ENCODE data around the gene GRIK3. TPM values are rescaled to one million over a fixed set of nuclear protein-coding genes. Genes with fewer than 3 reads are reported as not detected.

The GRIK3 gene
- total RNA-seq, 1 donor from 2014 or later, result not detected

GRCh38 chr1:36948147-36948546, 86.2 kb downstream of the GRIK3 start:
- Mint-ChIP-seq H3K27me3 (ENCODE audit: low read depth) (peaks cover 51% of the 10 kb centered on the region), H3K27ac (no peak overlapping the region), H3K4me1 (no peaks in the 10 kb centered on the region)

GRCh38 chr1:36947384-36947783, 86.9 kb downstream of the GRIK3 start:
- H3K4me3 Mint-ChIP-seq, result no peak overlapping the region
- H3K27me3 Mint-ChIP-seq (ENCODE audit: low read depth), result peaks cover 47% of the 10 kb centered on the region
- H3K9me3 Mint-ChIP-seq, result no peaks in the 10 kb centered on the region
- TF ChIP-seq CTCF (IDR thresholded peaks at IDR 0.05; ENCODE audit: unreplicated experiment), result no peak
- H3K4me1 Mint-ChIP-seq, result no peaks in the 10 kb centered on the region
- no peak for DNase-seq (ENCODE audit: low spot score in 2 of 2, unreplicated experiment in 2 of 2)
- H3K27ac Mint-ChIP-seq, result no peak overlapping the region
- H3K36me3 Mint-ChIP-seq, result no peaks in the 10 kb centered on the region

More at GRCh38 chr1:36948147-36948546, 86.2 kb downstream of the GRIK3 start:
- Mint-ChIP-seq H3K9me3 (no peaks in the 10 kb centered on the region), H3K4me3 (no peak overlapping the region), H3K36me3 (no peaks in the 10 kb centered on the region)
- TF ChIP-seq CTCF (IDR thresholded peaks at IDR 0.05; ENCODE audit: unreplicated experiment), result no peak
- no peak for DNase-seq (ENCODE audit: low spot score in 2 of 2, unreplicated experiment in 2 of 2)

GRCh38 chr1:36944883-36945282, 89.4 kb downstream of the GRIK3 start:
- Mint-ChIP-seq H3K4me3 (no peak overlapping the region), H3K4me1 (no peaks in the 10 kb centered on the region), H3K27me3 (ENCODE audit: low read depth) (peaks cover 48% of the 10 kb centered on the region), H3K27ac (no peak overlapping the region), H3K9me3 (no peaks in the 10 kb centered on the region), H3K36me3 (no peaks in the 10 kb centered on the region)
- DNase-seq (ENCODE audit: low spot score in 2 of 2, unreplicated experiment in 2 of 2), result no peak
- no peak for TF ChIP-seq CTCF (IDR thresholded peaks at IDR 0.05; ENCODE audit: unreplicated experiment)

GRCh38 chr1:36942148-36942547, 92.2 kb downstream of the GRIK3 start:
- peaks cover 61% of the 10 kb centered on the region for H3K27me3 Mint-ChIP-seq (ENCODE audit: low read depth)
- no peaks in the 10 kb centered on the region for H3K9me3 Mint-ChIP-seq
- no peak overlapping the region for H3K27ac Mint-ChIP-seq
- H3K4me1 Mint-ChIP-seq, result no peaks in the 10 kb centered on the region
- H3K36me3 Mint-ChIP-seq, result no peaks in the 10 kb centered on the region
- TF ChIP-seq CTCF (IDR thresholded peaks at IDR 0.05; ENCODE audit: unreplicated experiment), result no peak
- DNase-seq (ENCODE audit: low spot score in 2 of 2, unreplicated experiment in 2 of 2), result no peak
- H3K4me3 Mint-ChIP-seq, result no peak overlapping the region

- no peak overlapping the region for H3K4me3 Mint-ChIP-seq
- no peaks in the 10 kb centered on the region for H3K9me3 Mint-ChIP-seq
- no peaks in the 10 kb centered on the region for H3K36me3 Mint-ChIP-seq
- no peaks in the 10 kb centered on the region for H3K4me1 Mint-ChIP-seq
- DNase-seq (ENCODE audit: low spot score in 2 of 2, unreplicated experiment in 2 of 2), result no peak
- H3K27me3 Mint-ChIP-seq (ENCODE audit: low read depth), result peaks cover 66% of the 10 kb centered on the region
- TF ChIP-seq CTCF (IDR thresholded peaks at IDR 0.05; ENCODE audit: unreplicated experiment), result no peak
- no peak overlapping the region for H3K27ac Mint-ChIP-seq
Measured at GRCh38 chr1:36941316-36941978, 92.9 kb downstream of the GRIK3 start.
